DND-41 (cell line): ENCODE results near the gene GOSR1.

Experiments used
- EZH2 ChIP-seq: IDR thresholded peaks from 3 replicates; pipeline ENCODE4 v1.6.1; 2012; ENCODE audit warnings: borderline replicate concordance, low read depth, mild to moderate bottlenecking, moderate library complexity, low read length, inconsistent platforms; ENCODE audit not compliant: severe bottlenecking
- TF ChIP-seq, protein P1 (sequence below): IDR thresholded peaks from 2 replicates; pipeline ENCODE4 v1.5.1; 2012; ENCODE audit warnings: borderline replicate concordance, low read length, moderate library complexity, mild to moderate bottlenecking; ENCODE audit not compliant: poor library complexity, severe bottlenecking; ENCODE audit errors: extremely low read depth

DNA sequence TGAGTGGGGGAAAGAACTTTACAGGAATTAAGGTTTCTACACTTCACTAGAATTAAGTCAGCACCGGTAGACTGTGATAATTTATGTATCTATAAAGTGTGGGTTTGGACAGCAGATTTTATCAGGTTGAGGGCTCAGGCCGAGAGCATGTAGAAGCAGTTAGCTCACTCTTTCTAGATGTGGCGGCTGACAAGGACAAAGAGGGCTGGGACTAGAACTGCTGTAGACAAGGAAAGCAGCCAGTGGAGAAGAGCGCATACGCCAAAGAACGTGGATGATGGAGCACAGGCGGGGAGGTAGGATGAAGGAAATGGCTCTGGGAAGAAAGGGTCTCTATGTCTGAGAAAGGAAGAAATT is 504 bp upstream of the GOSR1 start:
- TF ChIP-seq EZH2 = no peak
- TF ChIP-seq, protein P1, sequence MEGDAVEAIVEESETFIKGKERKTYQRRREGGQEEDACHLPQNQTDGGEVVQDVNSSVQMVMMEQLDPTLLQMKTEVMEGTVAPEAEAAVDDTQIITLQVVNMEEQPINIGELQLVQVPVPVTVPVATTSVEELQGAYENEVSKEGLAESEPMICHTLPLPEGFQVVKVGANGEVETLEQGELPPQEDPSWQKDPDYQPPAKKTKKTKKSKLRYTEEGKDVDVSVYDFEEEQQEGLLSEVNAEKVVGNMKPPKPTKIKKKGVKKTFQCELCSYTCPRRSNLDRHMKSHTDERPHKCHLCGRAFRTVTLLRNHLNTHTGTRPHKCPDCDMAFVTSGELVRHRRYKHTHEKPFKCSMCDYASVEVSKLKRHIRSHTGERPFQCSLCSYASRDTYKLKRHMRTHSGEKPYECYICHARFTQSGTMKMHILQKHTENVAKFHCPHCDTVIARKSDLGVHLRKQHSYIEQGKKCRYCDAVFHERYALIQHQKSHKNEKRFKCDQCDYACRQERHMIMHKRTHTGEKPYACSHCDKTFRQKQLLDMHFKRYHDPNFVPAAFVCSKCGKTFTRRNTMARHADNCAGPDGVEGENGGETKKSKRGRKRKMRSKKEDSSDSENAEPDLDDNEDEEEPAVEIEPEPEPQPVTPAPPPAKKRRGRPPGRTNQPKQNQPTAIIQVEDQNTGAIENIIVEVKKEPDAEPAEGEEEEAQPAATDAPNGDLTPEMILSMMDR = no peak
